Measurements from ENCODE around the gene SSC4D.
"Not testable (repeated sequence)": the region's sequence is repeated elsewhere in the genome, so short reads cannot be mapped to it uniquely, and the experiment has no call there.

Gene SSC4D

GRCh38 chr7:76417654-76418310, 8.3 kb upstream of the SSC4D start:
- not testable (repeated sequence) for DNase-seq

- DNase-seq, result no peak
Measured at GRCh38 chr7:76412249-76412648, 2.8 kb upstream of the SSC4D start.

GRCh38 chr7:76411626-76412025, 2.1 kb upstream of the SSC4D start:
- DNase-seq, result no peak

GRCh38 chr7:76408121-76408560, 1.4 kb downstream of the SSC4D start:
- no peak for DNase-seq

GRCh38 chr7:76407718-76408117, 1.8 kb downstream of the SSC4D start:
- no peak for DNase-seq

GRCh38 chr7:76405738-76406137, 3.8 kb downstream of the SSC4D start:
- DNase-seq, result no peak

- DNase-seq, result no peak
Measured at GRCh38 chr7:76403780-76404494, 5.6 kb downstream of the SSC4D start.

- DNase-seq, result not testable (repeated sequence)
Measured at GRCh38 chr7:76403097-76403496, 6.4 kb downstream of the SSC4D start.

GRCh38 chr7:76400248-76400647, 9.2 kb downstream of the SSC4D start:
- no peak for DNase-seq

GRCh38 chr7:76397409-76398183, 11.9 kb downstream of the SSC4D start:
- peak; percentile 78 for DNase-seq

GRCh38 chr7:76396864-76397263, 12.6 kb downstream of the SSC4D start:
- DNase-seq, result no peak

GRCh38 chr7:76395965-76396726, 13.4 kb downstream of the SSC4D start:
- peak; percentile 25 for DNase-seq

GRCh38 chr7:76395605-76395964, 13.9 kb downstream of the SSC4D start:
- DNase-seq, result not testable (repeated sequence)

GRCh38 chr7:76394957-76395356, 14.5 kb downstream of the SSC4D start:
- no peak for DNase-seq

GRCh38 chr7:76393116-76394031, 16.1 kb downstream of the SSC4D start:
- peak; percentile 96 for DNase-seq

GRCh38 chr7:76392531-76393115, 16.9 kb downstream of the SSC4D start:
- DNase-seq, result no peak

- no peak for DNase-seq
Measured at GRCh38 chr7:76390092-76390491, 19.4 kb downstream of the SSC4D start.

- not testable (repeated sequence) for DNase-seq
Measured at GRCh38 chr7:76387789-76388188, 21.7 kb downstream of the SSC4D start.

- no peak for DNase-seq
Measured at GRCh38 chr7:76386691-76387260, 22.7 kb downstream of the SSC4D start.

GRCh38 chr7:76383089-76383944, 26.2 kb downstream of the SSC4D start:
- peak; percentile 22 for DNase-seq
